NK-92 (cell line): ENCODE results near the gene MR1.
"Not testable (repeated sequence)": the region's sequence is repeated elsewhere in the genome, so short reads cannot be mapped to it uniquely, and the experiment has no call there.

Source experiments
- DNase-seq: peaks from one replicate; lab custom pipeline; 2025; ENCODE audit not compliant: unreplicated experiment; lab: John Stamatoyannopoulos, UW

The MR1 gene

DNA sequence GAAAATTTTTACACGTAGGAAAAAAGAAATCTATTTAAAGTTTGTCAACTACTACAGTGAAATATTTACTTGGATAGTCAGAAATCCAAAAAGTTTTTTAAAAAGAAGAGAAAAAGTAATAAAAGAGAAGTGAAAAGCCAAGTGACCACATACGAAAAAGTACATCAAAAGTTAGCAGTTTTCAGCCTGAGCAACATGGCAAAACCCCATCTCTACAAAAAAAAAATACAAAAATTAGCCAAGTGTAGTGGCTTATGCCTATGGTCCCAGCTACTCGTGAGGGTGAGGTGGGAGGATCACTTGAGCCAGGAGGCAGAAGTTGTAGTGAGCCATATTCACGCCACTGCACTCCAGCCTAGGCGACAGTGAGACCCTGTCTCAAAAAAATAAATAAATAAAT is 5.2 kb upstream of the MR1 start:
- no peak for DNase-seq

DNA sequence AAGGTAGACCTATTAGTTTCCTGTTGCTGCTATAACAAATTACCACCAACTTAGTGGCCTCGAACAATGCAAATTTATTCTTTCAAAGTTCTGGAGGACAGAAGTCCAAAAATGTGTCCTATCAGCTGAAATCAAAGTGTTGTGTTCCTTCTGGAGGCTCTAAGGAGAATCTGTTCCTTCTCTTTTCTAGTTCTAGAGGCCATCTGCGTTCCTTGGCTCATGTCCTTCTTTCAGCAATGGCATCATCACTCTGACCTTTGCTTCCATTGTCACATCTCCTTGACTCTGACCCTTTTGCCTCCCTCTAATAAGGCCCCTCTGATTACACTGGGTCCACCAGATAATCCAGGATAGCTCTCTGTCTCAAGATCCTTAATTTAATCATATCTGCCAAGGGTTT is 1.2 kb upstream of the MR1 start:
- DNase-seq: no peak

DNA sequence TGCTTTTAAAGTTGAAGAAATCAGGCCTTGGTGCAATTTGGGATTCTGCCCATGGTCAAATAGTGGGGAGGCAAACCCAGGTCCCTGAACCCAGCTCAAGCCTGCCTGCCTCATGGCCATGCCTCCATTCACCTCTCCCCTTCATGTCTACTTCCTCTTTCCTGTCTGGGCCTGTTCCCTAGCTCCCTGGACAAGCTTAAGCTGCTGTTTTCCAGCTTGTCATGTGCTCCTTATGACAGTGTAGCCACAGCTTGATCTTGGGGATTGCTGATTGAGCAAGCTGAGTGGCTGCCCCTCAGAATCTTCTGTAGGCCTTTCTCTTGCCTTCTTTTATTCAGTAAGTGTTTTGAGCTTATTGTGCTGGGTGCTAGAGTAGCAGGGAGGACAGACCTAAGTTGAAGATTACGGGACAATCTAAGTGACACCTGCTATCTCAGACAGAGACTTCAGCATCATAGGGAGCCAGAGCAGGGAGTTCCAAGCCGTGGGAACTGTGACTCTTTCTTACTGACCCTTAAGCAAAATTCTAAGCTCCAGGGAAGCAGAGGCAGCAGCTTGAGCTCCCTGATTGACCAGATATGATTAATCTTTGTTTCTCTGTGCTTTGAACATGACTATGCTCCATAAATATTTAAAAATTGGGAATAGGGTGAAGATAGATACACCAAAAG is 520 bp upstream of the MR1 start:
- no peak for DNase-seq

DNA sequence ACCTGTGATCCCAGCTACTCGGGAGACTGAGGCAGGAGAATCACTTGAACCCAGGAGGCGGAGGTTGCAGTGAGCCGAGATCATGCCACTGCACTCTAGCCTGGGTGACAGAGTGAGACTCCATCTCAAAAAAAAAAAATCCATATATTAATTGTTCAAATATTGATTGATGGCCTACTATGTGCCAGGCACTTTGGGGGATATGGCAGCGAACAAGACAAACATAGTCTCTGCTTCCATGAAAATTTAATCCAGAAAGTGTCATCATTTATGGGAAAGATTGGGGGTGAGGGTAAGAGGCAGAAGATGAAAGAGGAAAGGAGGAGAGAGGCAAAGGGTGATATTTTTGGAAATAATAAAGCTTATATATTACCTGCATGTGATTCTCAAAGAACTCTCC is 1.4 kb downstream of the MR1 start:
- DNase-seq: not testable (repeated sequence)

DNA sequence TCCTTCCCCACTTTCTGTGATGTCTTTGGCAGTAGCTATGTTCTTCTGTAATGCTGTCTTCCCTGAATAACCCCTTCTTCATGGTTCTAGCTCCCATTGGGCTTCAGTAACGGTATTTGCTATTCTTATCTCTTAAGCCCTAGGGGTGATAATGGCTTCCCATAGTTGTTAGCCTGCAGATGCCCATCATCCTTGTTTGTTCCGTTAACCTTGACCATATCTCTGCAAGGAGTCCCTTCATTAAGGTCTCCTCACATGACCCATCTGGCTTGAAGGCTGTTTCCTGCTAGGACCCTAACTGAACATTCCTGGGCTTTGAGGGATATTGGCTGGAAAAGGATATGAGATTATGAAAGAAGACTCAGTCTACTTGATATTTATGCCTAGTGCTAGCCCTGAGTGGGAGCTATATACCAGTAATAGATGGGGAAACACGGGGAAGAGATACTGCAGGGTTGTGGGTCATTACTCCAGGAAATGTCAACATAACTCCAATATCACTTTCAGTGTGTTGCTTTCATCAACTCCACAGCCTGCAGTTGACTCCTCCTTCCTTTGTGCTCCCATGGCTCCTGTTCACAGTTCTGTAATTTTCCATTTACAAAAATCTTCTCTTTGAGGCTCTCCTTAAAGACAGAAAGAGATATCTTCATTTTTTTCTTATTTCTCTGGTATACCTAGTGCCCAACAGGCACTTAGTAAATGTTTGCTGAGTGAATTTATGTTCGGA is 2.5 kb downstream of the MR1 start:
- no peak for DNase-seq

DNA sequence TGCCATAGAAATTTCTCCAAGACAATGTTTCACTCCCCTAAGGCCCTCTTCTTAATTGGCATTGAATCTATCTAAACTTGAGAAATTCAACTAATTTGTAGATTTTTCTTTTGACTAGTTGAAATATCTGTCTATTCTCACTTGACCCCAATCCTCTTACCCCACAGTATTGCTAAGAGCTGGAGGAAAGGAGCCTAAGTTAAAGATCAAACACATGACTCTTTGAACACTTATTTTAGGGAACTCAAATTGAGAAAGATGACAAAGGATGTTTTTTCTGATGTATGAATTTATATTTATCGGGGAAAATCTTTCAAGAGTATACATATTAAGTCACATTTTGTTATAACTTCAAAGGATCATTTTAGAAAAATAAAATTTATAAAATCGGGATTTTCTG is 3.6 kb downstream of the MR1 start:
- no peak for DNase-seq

DNA sequence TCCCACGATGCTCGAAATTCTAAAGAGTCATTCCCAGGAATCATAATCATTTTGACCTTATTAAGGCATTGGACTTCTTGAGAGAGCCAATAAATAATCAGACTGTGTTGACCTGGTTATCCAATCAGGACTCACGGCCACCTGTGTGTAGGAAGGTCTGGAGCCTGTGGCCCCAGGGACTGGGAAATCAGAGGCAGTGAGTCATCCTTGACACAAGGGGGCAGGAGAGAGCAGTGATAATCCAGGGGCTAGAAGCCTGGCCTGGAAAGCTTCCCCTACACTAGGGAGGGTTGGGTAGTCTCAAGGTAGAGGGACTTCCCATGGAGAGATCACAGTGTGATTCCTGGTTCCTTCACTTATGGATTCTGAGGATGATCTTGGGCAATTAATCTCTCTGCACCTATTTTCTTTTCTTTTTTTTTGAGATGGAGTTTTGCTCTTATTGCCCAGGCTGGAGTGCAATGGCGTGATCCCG is 4.7 kb downstream of the MR1 start:
- DNase-seq: no peak

DNA sequence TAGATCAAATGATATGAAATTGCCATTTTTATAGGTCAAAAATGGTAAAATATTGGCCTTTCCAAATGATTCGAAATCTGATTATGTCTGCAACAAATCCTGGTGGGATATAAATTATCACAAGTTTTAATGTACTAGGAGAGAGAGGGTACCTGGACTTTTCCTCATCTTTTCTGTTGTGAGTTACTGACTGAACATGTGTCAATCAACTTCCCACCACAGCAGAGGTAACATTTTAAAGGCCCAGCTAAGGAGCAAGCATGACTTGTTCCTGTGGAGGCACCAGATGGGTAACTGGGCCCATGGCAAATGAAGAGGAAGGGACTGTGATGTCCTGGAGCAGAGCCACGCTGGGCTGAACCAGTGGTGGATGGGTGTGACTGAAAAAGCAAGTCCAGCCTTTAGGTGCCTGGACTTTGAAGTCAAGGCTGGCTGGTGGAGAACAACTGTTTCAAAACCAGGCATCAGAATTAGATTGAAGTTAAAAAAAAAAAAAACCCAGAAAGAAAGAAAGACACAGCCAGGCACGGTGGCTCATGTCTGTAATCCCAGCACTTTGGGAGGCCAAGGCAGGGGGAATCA is 6.6 kb downstream of the MR1 start:
- DNase-seq: no peak

DNA sequence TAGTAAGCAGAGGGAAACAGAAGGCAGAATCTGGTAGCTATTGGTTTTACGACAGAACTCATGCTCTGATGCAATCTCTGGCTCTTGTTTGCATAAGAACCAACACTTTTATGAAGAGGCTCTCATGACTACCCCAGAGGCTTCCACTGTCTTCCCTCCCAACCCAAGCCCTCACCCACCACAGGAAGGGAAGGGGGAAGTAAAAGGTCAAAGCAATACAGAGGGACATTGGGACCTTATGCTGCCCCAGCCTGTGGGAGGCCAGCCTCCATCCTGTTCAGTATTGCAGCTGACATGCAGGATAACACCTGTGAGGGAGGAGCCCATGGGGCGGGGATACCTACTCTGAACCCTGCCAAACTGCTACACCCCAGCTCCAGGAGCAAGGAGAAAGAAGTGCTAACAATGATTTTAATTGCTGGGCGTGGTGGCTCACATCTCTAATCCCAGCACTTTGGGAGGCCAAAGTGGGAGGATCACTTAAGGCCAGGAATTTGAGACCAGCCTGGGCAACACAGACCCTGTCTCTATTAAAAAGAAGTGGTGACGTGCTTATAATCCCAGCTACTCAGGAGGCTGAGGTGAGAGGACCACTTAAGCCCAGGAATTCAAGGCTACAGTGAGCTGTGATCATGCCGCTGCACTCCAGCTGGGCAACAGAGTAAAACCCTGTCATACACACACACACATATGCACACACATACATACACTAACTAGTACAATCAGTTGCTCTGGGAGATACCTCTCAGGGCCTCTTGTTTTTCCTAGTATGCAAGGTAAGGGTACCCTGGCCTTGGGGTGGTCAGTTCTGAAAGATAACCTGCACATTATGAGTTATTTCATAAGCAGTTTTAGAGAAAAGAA is 9.5 kb downstream of the MR1 start:
- no peak for DNase-seq

DNA sequence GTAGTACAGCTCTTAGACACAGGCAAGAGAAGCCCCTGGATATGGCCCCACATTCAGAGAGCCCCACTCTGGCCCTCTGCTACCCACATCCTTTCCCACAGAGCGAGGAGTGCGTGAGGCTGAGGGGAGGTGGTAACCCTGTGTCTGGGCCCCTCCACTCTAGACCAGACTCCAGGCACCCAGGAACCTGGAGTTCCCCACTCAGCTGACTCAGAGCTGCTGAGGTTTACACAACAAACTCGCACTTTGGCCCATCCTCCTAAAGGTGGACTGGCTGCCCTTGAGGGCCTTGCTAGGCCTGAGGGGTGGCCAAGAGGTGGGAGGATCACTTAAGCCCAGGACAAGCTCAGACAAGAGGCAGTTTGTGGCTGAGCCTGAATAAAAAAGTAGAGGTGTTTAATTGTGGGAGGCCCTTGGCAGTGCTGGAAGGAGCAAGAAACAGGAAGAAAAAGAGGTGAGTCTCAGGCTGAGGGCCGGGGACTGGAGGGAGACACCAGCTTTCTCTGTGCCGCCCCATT is 10.7 kb downstream of the MR1 start:
- no peak for DNase-seq

DNA sequence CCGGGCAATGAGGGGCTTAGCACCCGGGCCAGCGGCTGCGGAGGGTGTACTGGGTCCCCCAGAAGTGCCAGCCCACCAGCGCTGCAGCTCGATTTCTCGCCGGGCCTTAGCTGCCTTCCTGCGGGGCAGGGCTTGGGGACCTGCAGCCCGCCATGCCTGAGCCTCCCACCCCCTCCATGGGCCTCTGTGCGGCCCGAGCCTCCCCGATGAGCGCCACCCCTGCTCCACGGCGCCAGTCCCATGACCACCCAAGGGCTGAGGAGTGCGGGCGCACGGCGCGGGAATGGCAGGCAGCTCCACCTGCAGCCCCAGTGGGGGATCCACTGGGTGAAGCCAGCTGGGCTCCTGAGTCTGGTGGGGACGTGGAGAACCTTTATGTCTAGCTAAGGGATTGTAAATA is 12.2 kb downstream of the MR1 start:
- not testable (repeated sequence) for DNase-seq

DNA sequence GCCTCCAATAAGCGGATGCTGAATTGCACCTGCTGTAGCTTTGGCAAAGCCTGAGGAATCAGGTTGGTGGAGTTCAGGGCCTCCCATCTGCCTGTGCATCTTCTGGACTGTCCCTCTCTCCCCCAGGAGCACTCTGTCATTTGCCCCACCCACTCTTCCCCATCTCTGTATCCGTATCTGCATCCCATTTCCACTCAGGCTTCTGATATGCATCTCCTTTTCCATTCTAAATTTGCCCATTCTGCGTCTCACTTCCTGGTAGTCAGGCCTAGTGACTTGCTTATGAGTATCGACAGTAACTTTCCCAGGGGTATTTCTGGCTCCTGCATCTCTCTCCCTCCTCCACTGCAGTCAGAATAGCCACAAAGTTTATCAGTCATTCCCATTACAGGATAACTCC is 15.6 kb downstream of the MR1 start:
- DNase-seq: no peak

DNA sequence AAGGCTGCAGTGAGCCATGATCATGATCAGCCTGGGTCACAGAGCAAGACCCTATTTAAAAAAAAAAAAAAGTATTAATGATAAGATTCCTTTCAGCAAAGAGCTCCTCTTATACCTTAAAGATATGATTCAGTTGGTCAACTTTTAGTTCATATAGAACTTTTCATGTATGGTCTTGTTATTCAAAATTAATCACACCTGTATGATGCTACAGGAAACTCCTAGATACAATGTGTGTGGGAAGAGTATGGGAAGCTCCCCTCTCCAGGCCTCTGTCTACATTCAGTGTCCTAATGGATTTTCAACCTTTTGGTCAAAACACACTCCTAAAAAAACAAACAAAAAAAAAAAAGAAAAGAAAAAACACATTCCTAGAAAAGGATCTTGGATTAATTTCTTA is 17.1 kb downstream of the MR1 start:
- DNase-seq: no peak

DNA sequence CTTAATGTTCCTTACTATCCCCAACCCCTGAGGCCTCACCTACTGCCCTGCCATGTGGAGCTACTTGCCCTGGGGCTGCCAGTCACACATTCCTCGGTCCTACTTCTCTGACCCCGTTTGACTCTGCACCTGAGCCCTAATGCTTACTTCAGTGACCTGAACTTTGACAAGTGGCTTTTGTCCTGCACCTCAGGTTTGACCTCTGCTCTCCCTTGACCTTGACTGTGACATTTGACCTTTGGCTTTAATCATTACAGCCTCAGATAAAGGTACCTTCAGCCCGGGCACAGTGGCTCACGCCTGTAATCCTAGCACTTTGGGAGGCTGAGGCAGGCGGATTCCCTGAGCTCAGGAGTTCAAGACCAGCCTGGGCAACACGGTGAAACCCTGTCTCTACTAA is 22.8 kb downstream of the MR1 start:
- no peak for DNase-seq

DNA sequence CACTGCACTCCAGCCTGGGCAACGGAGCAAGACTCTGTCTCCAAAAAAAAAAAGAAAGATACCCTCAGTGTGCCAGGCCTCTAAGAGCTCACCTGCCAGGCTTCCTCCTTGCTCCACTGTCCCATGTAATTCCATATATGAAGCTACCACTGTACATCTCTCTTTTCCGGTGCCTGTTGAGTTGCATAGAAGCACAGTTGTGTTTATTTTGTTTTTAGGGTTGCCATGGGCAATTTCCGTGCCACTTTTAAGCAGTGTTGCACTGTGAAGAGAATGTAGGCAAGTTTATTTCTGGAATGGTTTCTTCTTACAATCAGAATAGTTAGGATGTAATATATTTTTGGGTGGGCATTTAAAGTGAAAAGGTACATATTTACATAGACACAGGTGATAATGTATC is 23.3 kb downstream of the MR1 start:
- DNase-seq: no peak

DNA sequence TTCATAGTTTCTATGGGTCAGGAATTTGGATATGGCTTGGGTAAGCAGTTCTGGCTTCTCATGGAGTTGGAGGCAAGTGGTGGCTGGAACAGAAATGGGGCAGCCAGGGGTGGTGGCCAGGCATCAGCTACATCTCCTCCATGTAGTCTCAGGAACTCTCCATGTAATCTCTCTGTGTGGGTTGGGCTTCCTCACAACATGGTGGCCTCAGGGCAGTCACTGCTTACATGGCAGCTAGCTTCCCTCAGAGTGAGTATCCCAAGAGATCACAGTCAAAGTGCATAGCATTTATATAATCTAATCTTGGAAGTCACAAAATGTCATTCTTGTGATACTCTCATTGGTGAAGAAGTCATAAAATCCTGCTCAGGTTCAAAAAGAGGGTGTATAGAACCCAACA is 25.7 kb downstream of the MR1 start:
- DNase-seq: no peak

DNA sequence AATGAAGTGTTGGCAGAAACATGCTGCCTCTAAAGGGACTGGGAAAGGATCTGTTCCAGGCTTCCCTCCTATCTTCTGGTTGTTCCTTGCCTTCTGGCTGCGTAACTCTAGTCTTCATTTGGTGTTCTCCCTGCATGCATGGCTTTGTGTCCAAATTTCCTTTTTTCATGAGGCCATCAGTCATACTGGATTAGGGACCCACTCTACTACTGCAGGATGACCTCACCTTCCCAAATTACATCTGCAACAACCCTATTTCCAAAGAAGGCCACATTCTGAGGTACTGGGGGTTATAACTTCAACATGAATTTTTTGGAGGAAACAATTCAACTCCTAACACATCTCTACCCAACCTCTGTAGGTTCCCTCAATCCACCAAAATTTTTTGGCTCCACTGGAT is 26.3 kb downstream of the MR1 start:
- no peak for DNase-seq

DNA sequence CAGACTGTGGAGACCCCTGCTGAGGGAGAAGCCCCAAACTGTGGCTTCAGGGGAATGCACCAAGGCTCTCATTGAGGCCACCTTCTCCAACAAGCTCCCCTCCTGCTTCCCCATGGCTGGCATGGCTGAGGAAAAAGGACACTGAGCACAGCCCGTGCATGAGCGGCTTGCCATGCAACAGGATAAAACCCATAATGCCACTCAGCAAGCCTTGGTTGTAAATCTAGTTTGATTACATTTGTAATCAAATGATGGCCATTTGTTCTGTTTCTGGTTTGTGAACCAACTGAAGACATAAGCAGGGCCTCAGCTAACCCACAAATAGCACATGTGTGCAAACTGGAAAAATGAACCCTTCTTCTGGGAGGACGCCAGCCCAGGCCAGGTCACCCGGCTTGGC is 27.2 kb downstream of the MR1 start:
- not testable (repeated sequence) for DNase-seq

DNA sequence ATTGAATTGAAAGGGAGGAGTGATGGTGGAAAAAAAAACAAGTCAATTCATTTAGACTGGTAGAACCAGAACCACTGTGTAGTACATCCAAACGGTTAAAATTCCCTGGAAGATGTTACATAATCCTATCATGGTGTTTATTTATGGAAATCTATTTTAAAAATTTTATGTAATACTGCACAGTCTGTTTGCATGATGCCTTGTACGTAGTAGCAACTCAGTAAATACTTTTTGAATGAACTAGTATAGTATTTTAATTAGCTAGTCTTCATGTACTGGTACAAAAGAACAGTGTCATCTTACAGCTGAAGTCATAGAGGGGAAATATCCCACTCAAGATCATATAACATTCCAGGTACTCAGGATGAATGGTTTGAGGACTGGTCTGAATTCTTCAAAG is 27.7 kb downstream of the MR1 start:
- no peak for DNase-seq

DNA sequence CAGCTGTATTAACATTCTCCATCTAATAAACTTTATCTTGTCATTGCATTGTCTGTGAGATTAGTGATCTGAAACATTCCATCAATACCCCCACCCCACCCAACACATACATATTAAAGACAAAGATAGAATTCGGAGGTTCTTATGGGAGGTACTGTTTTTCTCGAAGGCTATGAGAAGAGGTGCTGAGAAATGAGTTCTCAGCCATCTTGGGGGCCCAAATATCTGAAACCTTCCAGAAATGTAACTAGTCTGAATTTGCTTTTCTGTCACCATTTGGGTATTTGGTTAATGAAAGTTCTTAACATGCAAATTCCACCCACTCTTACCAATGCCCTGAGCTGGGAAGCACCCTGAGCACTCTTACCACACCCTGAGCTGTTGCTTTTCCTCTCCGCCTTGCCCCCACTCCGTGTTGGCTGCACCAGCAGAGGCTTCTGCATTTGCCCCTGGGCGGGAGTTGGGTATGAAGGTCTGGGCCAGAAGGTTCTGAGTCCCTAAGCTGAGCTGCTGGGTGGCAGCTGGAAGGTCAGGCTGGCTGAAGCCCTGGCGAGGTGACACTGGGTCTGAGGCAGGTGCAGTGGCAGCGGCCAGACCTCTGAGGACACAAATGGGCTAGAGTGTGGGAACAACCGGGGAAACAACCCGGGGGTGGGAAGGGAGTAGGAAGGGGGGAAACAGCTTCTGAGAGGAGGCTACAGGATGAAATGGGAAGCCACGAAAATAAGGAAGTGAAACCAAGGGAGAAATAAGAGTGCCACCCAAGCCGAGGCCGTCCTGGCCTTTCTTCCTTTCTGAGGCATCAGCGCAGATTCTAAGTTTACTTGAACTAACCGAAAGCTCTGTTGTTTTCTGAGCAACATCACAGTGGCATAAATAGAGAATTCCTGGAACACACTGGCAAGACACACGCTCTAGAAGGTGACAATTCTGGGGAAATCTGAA is 28.4 kb downstream of the MR1 start:
- DNase-seq: no peak
